B cell (primary cell): ENCODE measurements around the gene CAPN3. TPM values are rescaled to one million over a fixed set of nuclear protein-coding genes. Genes with fewer than 3 reads are reported as not detected.

ENCODE experiments used
- ATAC-seq: fragments of 200-7000 bp; cut with Tn5 transposase; one replicate; pipeline ENCODE4 v1.10.0; 2021; ENCODE audit warnings: low read depth, mild to moderate bottlenecking, moderate number of reproducible peaks, moderate library complexity
- CTCF ChIA-PET: fragments of 350-600 bp; sonication (Branson Sonifier 250); formaldehyde crosslinking; loops from one replicate; lab custom pipeline; 2021; ENCODE audit warnings: antibody characterized with exemption, inconsistent platforms; lab: Charles Lee
- POLR2A ChIA-PET: fragments of 350-600 bp; sonication (Branson Sonifier 250); formaldehyde crosslinking; loops from one replicate; lab custom pipeline; 2021; ENCODE audit warnings: antibody characterized with exemption; lab: Charles Lee
- DNase-seq: peaks from one replicate; pipeline ENCODE4 v3.0.0; 2013
- H2AFZ ChIP-seq: 2 replicates; pipeline ENCODE4 v1.6.1; 2012; ENCODE audit warnings: mild to moderate bottlenecking, low read depth, low read length; ENCODE audit not compliant: insufficient read depth, poor library complexity, severe bottlenecking
- H3K27ac ChIP-seq, 2 donors: 1 replicate in 1 of 2; 2 replicates in 1 of 2; pipeline ENCODE4 v1.5.1; 2012 to 2013; ENCODE audit warnings: low read length in 2 of 2, mild to moderate bottlenecking in 2 of 2, moderate library complexity in 1 of 2
- H3K27me3 ChIP-seq, 4 experiments: fragments of 200-600 bp in 1 of 4; sonication (generic) in 1 of 4; replicated peaks in 1 of 4; 1 replicate in 2 of 4; 2 replicates in 2 of 4; pipeline versions ENCODE4 v1.6.1 to v1.7.0; 2013 to 2016; ENCODE audit warnings: low read length in 3 of 4, mild to moderate bottlenecking in 2 of 4, mixed read lengths in 1 of 4, moderate library complexity in 1 of 4; ENCODE audit not compliant: insufficient read depth in 4 of 4, control insufficient read depth in 3 of 4; ENCODE audit errors: control extremely low read depth in 1 of 4
- H3K36me3 ChIP-seq, 2 experiments: replicated peaks in 1 of 2; 1 replicate in 1 of 2; 2 replicates in 1 of 2; pipeline versions ENCODE4 v1.6.1 to v1.7.1; 2013; ENCODE audit warnings: low read length in 1 of 2; ENCODE audit not compliant: insufficient read depth in 2 of 2, control insufficient read depth in 1 of 2; ENCODE audit errors: control extremely low read depth in 1 of 2, extremely low read depth in 1 of 2
- H3K4me1 ChIP-seq, 2 donors: fragments of 200-600 bp in 1 of 2; sonication (generic) in 1 of 2; 1 replicate in 1 of 2; 2 replicates in 1 of 2; pipeline versions ENCODE4 v1.5.1 to v1.6.1; 2013 to 2017; ENCODE audit warnings: low read length in 2 of 2; ENCODE audit not compliant: control insufficient read depth in 2 of 2, insufficient read depth in 2 of 2
- H3K4me2 ChIP-seq: replicated peaks from 2 replicates; pipeline ENCODE3; 2012; ENCODE audit warnings: mild to moderate bottlenecking, low read depth, low read length; ENCODE audit not compliant: poor library complexity, severe bottlenecking
- H3K4me3 ChIP-seq, 5 experiments: fragments of 200-600 bp in 1 of 5; sonication (generic) in 1 of 5; 1 replicate in 3 of 5; 2 replicates in 2 of 5; pipeline versions ENCODE4 v1.5.1 to v1.7.0; 2011 to 2016; ENCODE audit warnings: low read length in 4 of 5, mild to moderate bottlenecking in 4 of 5, low read depth in 2 of 5, control low read depth in 1 of 5, moderate library complexity in 1 of 5; ENCODE audit not compliant: insufficient read depth in 1 of 5; ENCODE audit errors: control extremely low read depth in 1 of 5, extremely low read depth in 1 of 5
- H3K79me2 ChIP-seq: fragments of 200-600 bp; sonication (generic); one replicate; pipeline ENCODE4 v1.6.0; 2016; ENCODE audit warnings: low read length; ENCODE audit not compliant: control insufficient read depth, insufficient read depth
- H3K9ac ChIP-seq: fragments of 200-600 bp; sonication (generic); 2 replicates; pipeline ENCODE4 v1.6.1; 2017; ENCODE audit warnings: mild to moderate bottlenecking, low read length, moderate library complexity
- H3K9me3 ChIP-seq, 3 donors: one replicate each; pipeline versions ENCODE4 v1.6.1 to v1.7.1; 2013; ENCODE audit warnings: low read length in 2 of 3; ENCODE audit not compliant: control insufficient read depth in 2 of 3, insufficient read depth in 1 of 3; ENCODE audit errors: control extremely low read depth in 1 of 3
- H4K20me1 ChIP-seq: 2 replicates; pipeline ENCODE4 v1.6.0; 2012; ENCODE audit warnings: mild to moderate bottlenecking, low read length; ENCODE audit not compliant: insufficient read depth, control insufficient read depth, poor library complexity, severe bottlenecking
- H3K27ac Mint-ChIP-seq: one replicate; pipeline ENCODE4 v1.8.0; 2021; ENCODE audit warnings: mixed read lengths
- H3K27me3 Mint-ChIP-seq: one replicate; pipeline ENCODE4 v1.8.0; 2021; ENCODE audit warnings: mixed read lengths
- H3K4me1 Mint-ChIP-seq: one replicate; pipeline ENCODE4 v1.8.0; 2021; ENCODE audit warnings: mixed read lengths
- H3K4me3 Mint-ChIP-seq: one replicate; pipeline ENCODE4 v1.8.0; 2021; ENCODE audit warnings: mixed read lengths
- H3K9me3 Mint-ChIP-seq: one replicate; pipeline ENCODE4 v1.8.0; 2022; ENCODE audit warnings: mixed read lengths; ENCODE audit not compliant: insufficient read depth
- EZH2 ChIP-seq: IDR thresholded peaks from 2 replicates; pipeline ENCODE4 v1.6.1; 2012; ENCODE audit warnings: borderline replicate concordance, low read depth, mild to moderate bottlenecking, moderate library complexity, low read length; ENCODE audit not compliant: insufficient read depth, poor library complexity, severe bottlenecking
- WGBS: methylation state at CpG from one replicate; pipeline ENCODE4 v1.1.5; 2013; ENCODE audit warnings: missing lambda C conversion rate; ENCODE audit not compliant: insufficient coverage; 5-methylcytosine and 5-hydroxymethylcytosine counted together
- intact Hi-C: fragments of 100-400 bp; cut with micrococcal nuclease; formaldehyde crosslinking; loops from one replicate; pipeline ENCODE4 v1.10.0; 2022
- polyA minus RNA-seq: library from RNA; depleted of rRNA, polyadenylated mRNA; stranded (reverse); fragments of >200 nt; gene quantifications from 2 replicates; pipeline ENCODE4 v1.2.3, GENCODE V29; 2012
- polyA plus RNA-seq: library from polyadenylated mRNA; depleted of rRNA; stranded (reverse); fragments of >200 nt; gene quantifications from 2 replicates; pipeline ENCODE4 v1.2.3, GENCODE V29; 2012
- total RNA-seq, 2 donors: library from RNA; stranded (reverse); fragments of 120-200 nt in 1 of 2; gene quantifications; 1 replicate in 1 of 2; 2 replicates in 1 of 2; pipeline versions ENCODE4 v1.2.3 to v1.2.4, GENCODE V29; 2013 to 2022
- TF ChIP-seq, protein P1 (sequence below): fragments of 200-600 bp; IDR thresholded peaks from one replicate; pipeline ENCODE4 v1.8.0; 2022; ENCODE audit warnings: antibody characterized with exemption, mild to moderate bottlenecking

The CAPN3 gene
- total RNA-seq: 41.7 and 44.2 TPM in 2 replicates
- total RNA-seq (2013): 36.5 TPM
- 101 and 143 TPM in 2 replicates for polyA plus RNA-seq
- 16.8 and 25.7 TPM in 2 replicates for polyA minus RNA-seq

DNA sequence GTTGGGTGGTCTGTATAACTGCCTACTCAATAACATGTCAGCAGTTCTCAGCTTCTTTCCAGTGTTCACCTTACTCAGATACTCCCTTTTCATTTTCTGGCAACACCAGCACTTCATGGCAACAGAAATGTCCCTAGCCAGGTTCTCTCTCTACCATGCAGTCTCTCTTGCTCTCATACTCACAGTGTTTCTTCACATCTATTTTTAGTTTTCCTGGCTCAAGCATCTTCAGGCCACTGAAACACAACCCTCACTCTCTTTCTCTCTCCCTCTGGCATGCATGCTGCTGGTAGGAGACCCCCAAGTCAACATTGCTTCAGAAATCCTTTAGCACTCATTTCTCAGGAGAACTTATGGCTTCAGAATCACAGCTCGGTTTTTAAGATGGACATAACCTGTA is at the start of gene CAPN3:
TSS of gene CAPN3 (plus strand) at position 253 of the 400 bp plus-strand sequence. CDS start 305 bp downstream, outside the sequence.
- Histone ChIP-seq H3K4me1 (no peaks in the 10 kb centered on the region), H2AFZ (no peak within 1 kb of the TSS), H3K4me3 (no peak within 1 kb of the TSS), H4K20me1 (no peaks in the 10 kb centered on the region), H3K27me3 (no peaks in the 10 kb centered on the region), H3K27ac (no peak within 1 kb of the TSS), H3K9me3 (no peaks in the 10 kb centered on the region), H3K36me3 (peaks cover 0 to 40% of the 10 kb centered on the region in 2 experiments), H3K79me2 (no peaks in the 10 kb centered on the region), H3K4me2 (no peak within 1 kb of the TSS), H3K9ac (no peak within 1 kb of the TSS)
- intact Hi-C loops: no loop called here
- ChIA-PET POLR2A (no interaction called here), CTCF (no interaction called here)
- WGBS: 88% methylated on average over 1 of the region's 1 CpG
- ATAC-seq (no peak), DNase-seq (no peak)
- Mint-ChIP-seq H3K4me1 (no peaks in the 10 kb centered on the region), H3K27ac (no peak within 1 kb of the TSS), H3K4me3 (no peak within 1 kb of the TSS), H3K9me3 (no peaks in the 10 kb centered on the region), H3K27me3 (no peaks in the 10 kb centered on the region)
- TF ChIP-seq, protein P1, sequence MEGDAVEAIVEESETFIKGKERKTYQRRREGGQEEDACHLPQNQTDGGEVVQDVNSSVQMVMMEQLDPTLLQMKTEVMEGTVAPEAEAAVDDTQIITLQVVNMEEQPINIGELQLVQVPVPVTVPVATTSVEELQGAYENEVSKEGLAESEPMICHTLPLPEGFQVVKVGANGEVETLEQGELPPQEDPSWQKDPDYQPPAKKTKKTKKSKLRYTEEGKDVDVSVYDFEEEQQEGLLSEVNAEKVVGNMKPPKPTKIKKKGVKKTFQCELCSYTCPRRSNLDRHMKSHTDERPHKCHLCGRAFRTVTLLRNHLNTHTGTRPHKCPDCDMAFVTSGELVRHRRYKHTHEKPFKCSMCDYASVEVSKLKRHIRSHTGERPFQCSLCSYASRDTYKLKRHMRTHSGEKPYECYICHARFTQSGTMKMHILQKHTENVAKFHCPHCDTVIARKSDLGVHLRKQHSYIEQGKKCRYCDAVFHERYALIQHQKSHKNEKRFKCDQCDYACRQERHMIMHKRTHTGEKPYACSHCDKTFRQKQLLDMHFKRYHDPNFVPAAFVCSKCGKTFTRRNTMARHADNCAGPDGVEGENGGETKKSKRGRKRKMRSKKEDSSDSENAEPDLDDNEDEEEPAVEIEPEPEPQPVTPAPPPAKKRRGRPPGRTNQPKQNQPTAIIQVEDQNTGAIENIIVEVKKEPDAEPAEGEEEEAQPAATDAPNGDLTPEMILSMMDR: no peak
- no peak for TF ChIP-seq EZH2

DNA sequence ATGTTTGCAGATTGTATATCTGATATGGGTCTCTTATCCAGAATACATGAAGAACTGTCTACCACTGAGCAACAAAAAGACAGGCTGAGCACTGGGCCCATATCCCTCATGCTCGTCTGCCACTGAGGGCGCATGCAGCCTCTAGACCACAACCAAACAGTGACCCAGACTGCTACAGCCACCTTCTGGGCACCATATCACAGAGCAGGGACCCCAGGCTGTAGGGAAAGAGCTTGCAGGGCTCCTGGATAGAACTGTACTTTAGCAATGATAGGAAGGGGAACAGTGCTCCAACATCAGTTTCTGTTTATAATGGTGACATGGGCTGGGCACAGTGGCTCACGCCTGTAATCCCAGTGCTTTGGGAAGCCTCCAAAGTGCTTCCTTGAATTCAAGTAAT is 45.8 kb upstream of the CAPN3 start:
- H3K27ac Mint-ChIP-seq: no peak overlapping the region
- no peak overlapping the region for H3K4me3 Mint-ChIP-seq
- H3K27ac ChIP-seq: no peak overlapping the region
- H3K4me1 Mint-ChIP-seq: no peaks in the 10 kb centered on the region
- CTCF ChIA-PET: no interaction called here
- POLR2A ChIA-PET: no interaction called here
- no peak overlapping the region for H3K4me2 ChIP-seq
- H3K9me3 ChIP-seq: no peaks in the 10 kb centered on the region
- H3K9me3 Mint-ChIP-seq: no peaks in the 10 kb centered on the region
- DNase-seq (no peak), ATAC-seq (no peak)
- TF ChIP-seq, protein P1: no peak
- no peak for TF ChIP-seq EZH2
- H3K4me1 ChIP-seq: no peaks in the 10 kb centered on the region
- no peaks in the 10 kb centered on the region for H3K79me2 ChIP-seq
- no peak overlapping the region for H3K9ac ChIP-seq
- no peaks in the 10 kb centered on the region for H3K27me3 ChIP-seq
- peaks cover 4 to 58% of the 10 kb centered on the region in 2 experiments for H3K36me3 ChIP-seq
- H2AFZ ChIP-seq: no peak overlapping the region
- intact Hi-C loops: no loop called here
- H4K20me1 ChIP-seq: no peaks in the 10 kb centered on the region
- H3K4me3 ChIP-seq: no peak overlapping the region
- no peaks in the 10 kb centered on the region for H3K27me3 Mint-ChIP-seq
- 54% methylated on average over 3 of the region's 3 CpGs for WGBS
